ENCODE results near the gene SMARCC1.

- TF ChIP-seq CTCF (IDR thresholded peaks at IDR 0.05; ENCODE audit: low read depth, low read length) (no peak), EZH2phosphoT487 (IDR thresholded peaks at IDR 0.05; ENCODE audit: low read depth) (no peak)
Measured at GRCh38 chr3:47803480-47804025, 21.9 kb upstream of the SMARCC1 start.

Data from OCI-LY3 (cell line).